Measurements from ENCODE around the gene PARD3.

DNA sequence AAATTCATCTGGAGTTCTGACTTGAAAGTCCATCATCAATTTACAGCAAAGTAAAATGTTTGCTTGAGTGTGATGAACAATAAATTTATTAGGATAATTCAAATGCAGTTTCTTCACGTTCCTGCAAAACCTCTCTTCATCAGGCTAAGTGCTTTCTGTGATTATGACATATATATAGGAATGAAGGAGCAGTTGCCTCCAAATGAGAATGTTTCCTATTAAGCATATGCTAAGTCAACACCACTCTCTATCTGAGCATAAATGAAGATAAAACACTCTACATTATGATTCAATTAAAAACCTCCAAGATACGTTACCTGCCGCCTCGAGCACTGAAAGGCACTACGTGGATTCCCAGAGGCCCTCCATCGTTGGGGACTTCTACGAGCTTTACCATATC is 416.1 kb downstream of the PARD3 start:
- TF ChIP-seq, protein P1, sequence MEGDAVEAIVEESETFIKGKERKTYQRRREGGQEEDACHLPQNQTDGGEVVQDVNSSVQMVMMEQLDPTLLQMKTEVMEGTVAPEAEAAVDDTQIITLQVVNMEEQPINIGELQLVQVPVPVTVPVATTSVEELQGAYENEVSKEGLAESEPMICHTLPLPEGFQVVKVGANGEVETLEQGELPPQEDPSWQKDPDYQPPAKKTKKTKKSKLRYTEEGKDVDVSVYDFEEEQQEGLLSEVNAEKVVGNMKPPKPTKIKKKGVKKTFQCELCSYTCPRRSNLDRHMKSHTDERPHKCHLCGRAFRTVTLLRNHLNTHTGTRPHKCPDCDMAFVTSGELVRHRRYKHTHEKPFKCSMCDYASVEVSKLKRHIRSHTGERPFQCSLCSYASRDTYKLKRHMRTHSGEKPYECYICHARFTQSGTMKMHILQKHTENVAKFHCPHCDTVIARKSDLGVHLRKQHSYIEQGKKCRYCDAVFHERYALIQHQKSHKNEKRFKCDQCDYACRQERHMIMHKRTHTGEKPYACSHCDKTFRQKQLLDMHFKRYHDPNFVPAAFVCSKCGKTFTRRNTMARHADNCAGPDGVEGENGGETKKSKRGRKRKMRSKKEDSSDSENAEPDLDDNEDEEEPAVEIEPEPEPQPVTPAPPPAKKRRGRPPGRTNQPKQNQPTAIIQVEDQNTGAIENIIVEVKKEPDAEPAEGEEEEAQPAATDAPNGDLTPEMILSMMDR (IDR thresholded peaks at IDR 0.05), result no peak
- no peak for TF ChIP-seq POLR2AphosphoS5 (IDR thresholded peaks at IDR 0.05)
